T-helper 1 cell (primary cell): ENCODE measurements around the gene KLF17.
"Not testable (repeated sequence)": the region's sequence is repeated elsewhere in the genome, so short reads cannot be mapped to it uniquely, and the experiment has no call there.

Source experiments
- DNase-seq, 5 donors: peaks; one replicate each; pipeline ENCODE4 v3.0.0-alpha.2; 2012 to 2020

Gene KLF17

GRCh38 chr1:44110916-44111315, 7.7 kb upstream of the KLF17 start:
- no peak for DNase-seq

DNA sequence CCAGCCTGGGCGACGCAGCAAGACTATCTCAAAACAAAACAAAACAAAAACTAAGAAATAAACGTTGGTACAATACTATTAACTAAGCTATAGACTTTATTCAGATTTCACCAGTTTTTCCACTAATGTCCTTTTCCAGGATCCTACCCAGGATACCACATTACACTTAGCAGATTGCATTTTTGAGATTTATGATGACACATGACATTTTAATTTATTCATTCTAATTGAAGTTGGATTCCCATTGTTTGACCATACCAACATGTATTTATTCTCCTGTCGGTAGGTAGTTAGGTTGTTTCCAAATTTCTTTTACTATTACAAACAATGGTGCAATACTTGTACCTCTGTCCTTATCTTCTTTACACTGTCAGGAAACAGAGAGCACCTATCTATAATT, 6.8 kb upstream of the KLF17 start:
- no peak for DNase-seq

GRCh38 chr1:44112486-44112885, 6.1 kb upstream of the KLF17 start:
- DNase-seq: no peak

DNA sequence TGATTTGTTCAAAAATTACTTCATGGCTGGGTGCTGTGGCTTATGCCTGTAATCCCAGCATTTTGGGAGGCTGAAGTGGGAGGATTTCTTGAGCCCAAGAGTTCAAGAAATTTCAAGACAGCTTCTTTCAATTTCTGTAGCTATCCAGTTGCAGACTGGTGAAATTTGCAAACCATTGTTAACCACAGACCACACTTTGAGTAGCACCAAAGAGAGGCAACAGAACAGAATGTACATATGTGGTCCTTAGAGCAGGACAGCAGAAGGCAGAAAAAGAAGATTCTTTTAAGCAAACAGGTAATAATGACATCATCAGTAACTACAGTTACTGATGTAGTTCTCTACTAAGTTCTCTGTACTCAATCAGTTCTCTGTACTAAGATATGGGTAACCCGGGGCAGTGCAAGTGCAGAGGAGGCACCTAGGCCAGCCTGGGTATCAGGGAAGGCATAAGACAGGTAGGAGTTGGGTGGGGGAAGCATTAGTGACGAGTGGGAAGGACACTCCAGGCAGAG, 5.5 kb upstream of the KLF17 start:
- no peak for DNase-seq

DNA sequence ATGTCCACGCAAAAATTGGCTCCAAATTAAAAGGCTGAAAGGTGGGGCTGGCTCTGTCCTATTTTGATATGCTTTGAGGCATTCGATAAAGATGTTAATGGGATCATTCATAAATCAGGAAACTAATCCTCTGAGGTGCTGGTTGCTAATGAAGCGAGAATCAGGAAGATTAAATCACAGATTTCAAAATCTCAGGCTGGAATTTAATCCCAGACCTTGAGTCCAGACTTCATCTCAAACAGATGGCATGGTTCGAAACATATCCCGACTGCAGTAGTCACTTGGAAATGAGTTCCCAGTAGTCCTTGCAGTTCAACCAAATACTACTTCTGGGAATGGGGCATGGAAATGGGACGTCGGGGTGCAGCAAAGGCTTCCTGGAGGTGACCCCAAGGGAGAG, 4.5 kb upstream of the KLF17 start:
- DNase-seq: no peak

GRCh38 chr1:44117272-44117671, 1.3 kb upstream of the KLF17 start:
- DNase-seq: not testable (repeated sequence)

DNA sequence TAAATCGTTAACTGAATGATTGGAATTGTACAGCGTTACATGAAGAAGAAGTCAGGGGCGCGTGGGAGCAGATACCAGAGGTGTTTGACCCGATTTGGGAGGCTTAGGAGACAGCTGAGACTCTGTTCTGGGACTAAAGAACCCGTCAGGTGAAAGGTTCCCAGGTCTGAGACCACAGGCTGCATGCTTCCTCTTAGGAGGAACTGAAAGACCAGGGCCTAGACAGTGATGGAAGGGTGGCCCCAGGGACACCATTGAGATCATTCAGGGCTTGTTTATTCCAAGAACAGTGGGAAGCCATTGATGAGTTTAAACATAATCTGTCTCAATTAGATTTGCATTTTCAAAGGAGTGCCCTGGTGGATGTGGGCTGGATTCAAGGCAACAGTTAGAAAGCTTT, 904 bp downstream of the KLF17 start:
- no peak for DNase-seq

DNA sequence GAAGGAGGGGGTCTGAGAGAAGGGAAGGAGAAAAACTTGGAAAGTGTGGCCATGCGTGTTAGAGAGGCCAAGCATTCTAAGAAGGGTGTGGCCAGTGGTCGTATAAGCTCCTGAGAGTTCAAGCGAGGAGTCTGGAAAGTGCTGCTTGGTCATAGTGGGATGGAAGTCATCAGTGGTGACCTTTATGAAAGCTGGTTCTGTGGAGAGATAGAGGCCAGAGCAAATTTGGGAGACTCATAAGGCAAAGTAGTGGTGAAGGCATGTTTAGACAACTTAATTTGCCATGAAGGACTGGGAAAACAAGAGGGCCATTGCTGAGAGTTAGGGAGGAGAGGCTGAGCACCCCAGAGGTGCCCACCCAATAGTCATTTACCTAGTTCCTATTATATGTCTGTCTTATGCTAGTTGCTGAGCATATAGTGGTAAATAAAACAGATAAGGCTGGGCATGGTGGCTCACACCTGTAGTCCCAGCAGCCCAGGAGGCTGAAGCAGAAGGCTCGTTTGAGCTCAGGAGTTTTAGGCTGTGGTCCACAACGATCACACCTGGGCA, 1.9 kb downstream of the KLF17 start:
- no peak for DNase-seq

- no peak for DNase-seq
Measured at GRCh38 chr1:44129616-44130500, 11.2 kb downstream of the KLF17 start.

DNA sequence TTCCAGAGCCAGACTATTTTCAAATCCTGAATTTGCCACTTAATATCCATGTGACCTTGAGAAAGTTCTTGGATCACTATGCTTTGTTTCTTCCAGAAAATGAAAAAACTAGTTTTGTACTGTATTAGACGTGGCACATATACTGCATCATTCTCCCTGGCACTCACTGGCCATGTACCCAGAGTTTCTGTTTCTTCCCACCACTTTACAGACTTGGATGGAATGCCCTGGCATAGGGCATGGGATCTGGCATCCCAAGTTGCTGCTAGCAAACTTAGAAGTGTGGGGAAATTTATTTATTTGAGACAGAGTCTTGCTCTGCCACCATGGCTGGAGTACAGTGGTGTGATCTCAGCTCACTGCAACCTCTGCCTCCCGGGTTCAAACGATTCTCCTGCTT, 12.8 kb downstream of the KLF17 start:
- no peak for DNase-seq

GRCh38 chr1:44134071-44134920, 15.7 kb downstream of the KLF17 start:
- no peak for DNase-seq

DNA sequence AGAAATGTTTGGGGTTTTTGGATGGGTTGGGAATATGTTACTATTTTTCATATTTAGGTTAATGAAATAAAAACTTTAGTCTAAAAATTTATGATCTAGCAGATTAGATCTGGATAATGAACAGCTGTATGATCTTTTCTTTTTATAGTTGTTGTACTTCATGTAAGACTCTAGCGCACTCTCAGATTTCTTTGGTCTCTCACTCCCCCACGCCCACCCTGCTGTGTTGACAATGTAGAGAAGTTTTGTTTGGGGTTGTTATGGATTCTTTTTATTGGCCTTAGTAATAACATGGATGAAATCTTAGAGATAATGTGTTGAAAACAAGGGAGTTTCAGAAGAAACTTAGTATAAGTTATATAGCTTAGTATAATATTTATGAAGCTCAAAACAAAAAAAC, 17.3 kb downstream of the KLF17 start:
- DNase-seq: no peak

- DNase-seq: no peak
Measured at GRCh38 chr1:44138239-44138638, 19.6 kb downstream of the KLF17 start.

- DNase-seq: not testable (repeated sequence)
Measured at GRCh38 chr1:44139565-44139964, 20.9 kb downstream of the KLF17 start.

DNA sequence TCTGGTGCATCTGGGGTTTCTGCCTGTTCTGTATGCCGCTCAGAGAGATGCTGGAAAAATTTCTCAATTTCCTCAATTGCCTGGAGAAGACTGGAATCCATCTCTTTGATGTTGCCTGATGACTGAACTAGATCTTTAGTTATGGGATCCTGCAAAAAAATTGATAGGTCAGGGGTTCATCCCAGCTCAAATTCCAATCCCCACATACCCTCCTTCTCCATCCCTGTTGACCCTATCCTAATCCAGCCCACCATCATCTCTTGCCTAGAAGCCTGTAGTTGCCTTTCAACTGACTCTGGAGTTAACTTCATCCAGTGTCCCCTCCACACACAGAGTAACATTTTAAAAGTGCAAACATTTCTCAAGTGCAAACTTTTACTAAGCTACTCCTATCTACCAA, 22.9 kb downstream of the KLF17 start, which contains the start of gene KLF18:
KLF18 (minus strand) TSS at position 101 of the 400 bp plus-strand sequence; CDS start at position 101, 0 bp downstream.
- DNase-seq: no peak

DNA sequence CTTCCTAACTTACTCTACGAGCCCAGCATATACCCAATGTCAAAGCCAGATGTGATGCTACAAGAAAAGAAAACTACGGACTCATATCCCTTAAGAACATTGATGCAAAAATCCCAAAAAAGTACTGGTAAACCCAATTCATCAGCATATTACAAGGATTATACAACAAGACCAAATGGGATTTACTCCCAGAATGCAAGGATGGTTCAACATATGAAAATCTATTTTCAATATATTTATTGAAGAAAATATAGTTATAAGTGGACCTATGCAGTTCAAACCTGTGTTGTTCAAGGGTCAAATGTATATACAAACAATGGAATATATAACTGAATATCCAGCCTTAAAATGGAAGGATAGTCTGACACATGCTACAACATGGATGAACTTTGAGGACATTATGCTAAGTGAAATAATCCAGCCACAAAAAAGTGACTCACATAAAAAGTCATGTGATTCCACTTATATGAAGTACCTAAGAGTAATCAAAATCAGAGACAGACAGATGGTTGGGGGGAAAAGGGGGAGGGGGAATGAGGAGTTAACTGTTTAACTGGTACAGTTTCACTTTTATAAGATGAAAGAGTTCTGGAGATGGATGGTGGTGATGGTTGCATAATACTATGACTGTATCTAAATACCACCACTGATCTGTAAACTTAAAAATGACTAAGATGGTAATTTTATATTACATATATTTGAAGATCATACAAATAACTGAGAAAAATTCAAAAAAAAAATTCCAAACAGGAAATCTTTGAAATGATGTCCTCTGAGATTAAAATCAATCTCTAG, 26.5 kb downstream of the KLF17 start:
- no peak for DNase-seq

- no peak for DNase-seq
Measured at GRCh38 chr1:44146536-44147361, 28.1 kb downstream of the KLF17 start.

GRCh38 chr1:44147582-44147981, 29.0 kb downstream of the KLF17 start:
- DNase-seq: no peak

DNA sequence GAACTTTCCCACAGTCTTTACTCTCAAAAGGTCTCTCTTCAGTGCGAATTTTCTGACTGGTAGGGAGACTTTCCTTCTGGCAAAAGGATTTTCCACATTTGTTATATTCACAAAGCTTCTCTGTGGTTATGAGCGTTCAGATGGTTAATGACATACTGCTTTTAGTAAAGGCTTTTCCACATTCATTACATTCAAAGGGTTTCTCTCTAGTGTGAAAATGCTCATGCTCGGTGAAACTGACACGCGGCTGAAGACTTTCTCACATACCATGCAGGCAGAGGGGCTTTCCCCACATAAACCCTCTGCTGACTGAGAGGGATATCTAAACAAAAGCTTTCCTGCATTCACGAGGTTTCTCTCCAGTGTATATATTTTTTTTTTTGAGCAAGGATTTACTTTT, 32.7 kb downstream of the KLF17 start:
- DNase-seq: no peak

GRCh38 chr1:44151808-44152207, 33.2 kb downstream of the KLF17 start:
- DNase-seq: no peak

DNA sequence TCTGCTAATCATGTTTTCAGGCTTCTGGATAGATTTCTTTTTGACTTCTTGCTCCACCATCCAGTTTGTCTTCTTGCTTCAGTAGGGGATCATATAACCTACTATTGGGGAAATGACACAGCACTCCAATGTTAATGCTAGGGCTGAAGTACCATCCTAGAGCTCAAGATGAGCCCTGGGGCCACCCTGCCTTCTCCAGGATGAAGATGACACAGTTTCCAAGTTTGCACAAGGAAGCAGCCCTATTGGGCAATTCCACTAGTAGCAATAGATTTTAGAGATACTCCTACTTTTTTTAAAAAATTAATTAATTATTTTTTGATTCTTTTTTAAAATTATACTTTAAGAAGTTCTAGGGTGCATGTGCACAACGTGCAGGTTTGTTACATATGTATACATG, 34.1 kb downstream of the KLF17 start:
- DNase-seq: no peak
